RWPE2 (cell line): ENCODE data around the gene KLHL29.

ENCODE experiments used
- ATAC-seq: fragments of 200-7000 bp; cut with Tn5 transposase; 3 replicates; pipeline ENCODE4 v1.9.1; 2021; ENCODE audit warnings: low read depth
- DNase-seq: peaks from one replicate; pipeline ENCODE4 v3.0.0-alpha.2; 2020; ENCODE audit warnings: low spot score
- H3K27ac ChIP-seq: fragments of 450-650 bp; 2 replicates; pipeline ENCODE4 v1.5.1; 2017; ENCODE audit warnings: mild to moderate bottlenecking; ENCODE audit not compliant: poor library complexity, severe bottlenecking
- H3K27me3 ChIP-seq: fragments of 250-450 bp; sonication (Bioruptor Pico); 2 replicates; pipeline ENCODE4 v1.5.1; 2021; ENCODE audit warnings: mild to moderate bottlenecking, moderate library complexity; ENCODE audit not compliant: insufficient read depth, poor library complexity, severe bottlenecking
- H3K36me3 ChIP-seq: fragments of 250-450 bp; sonication (Bioruptor Pico); 2 replicates; pipeline ENCODE4 v1.5.1; 2020; ENCODE audit warnings: low read depth, mild to moderate bottlenecking, moderate library complexity
- H3K4me1 ChIP-seq: fragments of 250-450 bp; sonication (Bioruptor Pico); 2 replicates; pipeline ENCODE4 v1.5.1; 2021; ENCODE audit warnings: mild to moderate bottlenecking, moderate library complexity; ENCODE audit not compliant: insufficient read depth, poor library complexity, severe bottlenecking
- H3K4me3 ChIP-seq: fragments of 250-450 bp; sonication (Bioruptor Pico); 2 replicates; pipeline ENCODE4 v1.5.1; 2021; ENCODE audit warnings: mild to moderate bottlenecking, moderate library complexity; ENCODE audit not compliant: severe bottlenecking
- H3K9me3 ChIP-seq: fragments of 250-450 bp; sonication (Bioruptor Pico); 2 replicates; pipeline ENCODE4 v1.5.1; 2021; ENCODE audit warnings: mild to moderate bottlenecking, moderate library complexity; ENCODE audit not compliant: severe bottlenecking
- TF ChIP-seq, protein P1 (sequence below): fragments of 450-650 bp; IDR thresholded peaks from one replicate; pipeline ENCODE4 v1.5.1; 2017; ENCODE audit warnings: mild to moderate bottlenecking, moderate library complexity; ENCODE audit not compliant: poor library complexity, severe bottlenecking

Gene KLHL29

DNA sequence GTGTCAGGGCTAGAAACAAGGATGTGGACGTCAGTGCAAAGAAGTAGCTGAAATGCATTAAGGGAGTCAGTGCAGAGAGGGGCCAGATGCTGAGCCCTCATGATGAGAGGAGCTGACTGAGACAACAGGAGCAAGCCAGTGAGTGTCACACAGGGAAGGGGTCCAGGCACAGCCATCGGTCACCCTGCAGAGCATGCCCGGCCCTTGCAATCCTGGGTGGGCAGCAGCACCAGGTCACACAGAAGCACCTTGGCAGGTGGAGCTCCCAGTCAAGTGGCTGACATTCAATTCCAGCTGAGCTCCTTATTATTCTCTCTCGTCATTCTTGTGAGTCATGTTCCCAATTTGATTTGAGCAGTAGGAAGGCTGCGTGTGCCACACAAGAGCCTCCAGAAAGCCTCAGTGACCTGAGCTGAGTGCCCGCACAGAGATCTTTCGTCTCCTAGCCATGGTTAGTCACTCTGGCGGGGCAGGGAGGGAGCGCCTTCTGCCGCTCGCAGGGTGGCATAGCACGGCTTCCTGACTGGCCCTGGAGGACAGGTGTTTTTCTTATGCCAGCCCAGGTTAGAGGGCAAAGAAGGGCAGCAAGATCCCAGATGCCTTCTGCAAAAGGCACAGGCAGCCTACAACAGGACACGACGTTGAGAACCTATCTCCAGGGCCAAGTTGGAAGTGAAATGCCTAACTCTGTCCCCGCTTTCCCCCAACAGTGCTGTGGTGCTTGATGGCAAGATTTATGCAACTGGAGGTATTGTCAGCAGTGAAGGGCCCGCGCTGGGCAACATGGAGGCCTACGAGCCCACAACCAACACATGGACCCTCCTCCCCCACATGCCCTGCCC lies 321.0 kb downstream of the KLHL29 start:
- no peak for ATAC-seq
- TF ChIP-seq, protein P1, sequence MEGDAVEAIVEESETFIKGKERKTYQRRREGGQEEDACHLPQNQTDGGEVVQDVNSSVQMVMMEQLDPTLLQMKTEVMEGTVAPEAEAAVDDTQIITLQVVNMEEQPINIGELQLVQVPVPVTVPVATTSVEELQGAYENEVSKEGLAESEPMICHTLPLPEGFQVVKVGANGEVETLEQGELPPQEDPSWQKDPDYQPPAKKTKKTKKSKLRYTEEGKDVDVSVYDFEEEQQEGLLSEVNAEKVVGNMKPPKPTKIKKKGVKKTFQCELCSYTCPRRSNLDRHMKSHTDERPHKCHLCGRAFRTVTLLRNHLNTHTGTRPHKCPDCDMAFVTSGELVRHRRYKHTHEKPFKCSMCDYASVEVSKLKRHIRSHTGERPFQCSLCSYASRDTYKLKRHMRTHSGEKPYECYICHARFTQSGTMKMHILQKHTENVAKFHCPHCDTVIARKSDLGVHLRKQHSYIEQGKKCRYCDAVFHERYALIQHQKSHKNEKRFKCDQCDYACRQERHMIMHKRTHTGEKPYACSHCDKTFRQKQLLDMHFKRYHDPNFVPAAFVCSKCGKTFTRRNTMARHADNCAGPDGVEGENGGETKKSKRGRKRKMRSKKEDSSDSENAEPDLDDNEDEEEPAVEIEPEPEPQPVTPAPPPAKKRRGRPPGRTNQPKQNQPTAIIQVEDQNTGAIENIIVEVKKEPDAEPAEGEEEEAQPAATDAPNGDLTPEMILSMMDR, result no peak

DNA sequence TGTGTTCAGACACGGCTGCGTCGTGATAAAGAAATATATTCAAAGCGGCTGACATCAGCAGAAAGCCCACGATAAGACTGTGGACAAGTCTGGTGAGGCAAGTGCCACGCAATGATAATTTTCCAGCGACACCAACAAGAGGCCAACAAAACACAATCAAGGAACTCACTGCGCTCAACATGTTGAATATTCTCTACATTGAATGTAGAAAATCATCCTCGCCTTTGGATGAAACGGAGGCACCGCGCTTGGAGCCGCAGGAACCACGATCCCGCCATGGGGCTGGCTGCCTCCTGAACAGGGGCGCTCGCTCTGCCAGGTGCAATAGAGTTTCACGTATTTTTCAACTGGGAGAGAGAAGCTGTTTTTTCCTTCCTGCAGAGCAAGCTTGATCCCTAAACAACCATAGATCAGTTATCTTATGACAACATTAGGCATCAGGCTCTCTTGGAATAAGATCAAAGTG lies 321.7 kb downstream of the KLHL29 start:
- Histone ChIP-seq H3K27me3 (no peaks in the 10 kb centered on the region), H3K9me3 (no peaks in the 10 kb centered on the region), H3K4me3 (no peak overlapping the region), H3K27ac (no peak overlapping the region), H3K4me1 (no peaks in the 10 kb centered on the region), H3K36me3 (no peaks in the 10 kb centered on the region)
- no peak for DNase-seq
- ATAC-seq, result no peak
- TF ChIP-seq, protein P1, result no peak

More for the DNA sequence above, 321.0 kb downstream of the KLHL29 start:
- H3K9me3 ChIP-seq, result no peaks in the 10 kb centered on the region
- H3K4me1 ChIP-seq, result no peaks in the 10 kb centered on the region
- H3K27me3 ChIP-seq, result no peaks in the 10 kb centered on the region
- H3K36me3 ChIP-seq, result no peaks in the 10 kb centered on the region
- H3K4me3 ChIP-seq, result no peak overlapping the region
- DNase-seq, result no peak
- H3K27ac ChIP-seq, result no peak overlapping the region

- no peaks in the 10 kb centered on the region for H3K9me3 ChIP-seq
- TF ChIP-seq, protein P1, result no peak
- ATAC-seq, result no peak
- H3K27me3 ChIP-seq, result no peaks in the 10 kb centered on the region
- DNase-seq, result no peak
- H3K4me3 ChIP-seq, result no peak overlapping the region
- no peak overlapping the region for H3K27ac ChIP-seq
- no peaks in the 10 kb centered on the region for H3K36me3 ChIP-seq
- no peaks in the 10 kb centered on the region for H3K4me1 ChIP-seq
Measured at GRCh38 chr2:23707096-23707495, 322.1 kb downstream of the KLHL29 start.

- Histone ChIP-seq H3K36me3 (no peaks in the 10 kb centered on the region), H3K9me3 (no peaks in the 10 kb centered on the region), H3K4me1 (no peaks in the 10 kb centered on the region), H3K4me3 (no peak overlapping the region), H3K27me3 (no peaks in the 10 kb centered on the region), H3K27ac (no peak overlapping the region)
- ATAC-seq (no peak), DNase-seq (no peak)
- TF ChIP-seq, protein P1, result no peak
Measured at GRCh38 chr2:23708771-23709170, 323.8 kb downstream of the KLHL29 start.

GRCh38 chr2:23709311-23709710 lies 324.3 kb downstream of the KLHL29 start:
- Histone ChIP-seq H3K9me3 (no peaks in the 10 kb centered on the region), H3K27ac (no peak overlapping the region), H3K4me1 (no peaks in the 10 kb centered on the region), H3K36me3 (no peaks in the 10 kb centered on the region), H3K27me3 (no peaks in the 10 kb centered on the region), H3K4me3 (no peak overlapping the region)
- ATAC-seq (no peak), DNase-seq (no peak)
- TF ChIP-seq, protein P1, result no peak
